Osteoblast (primary cell): ENCODE measurements around the gene CACNG1. TPM values are rescaled to one million over a fixed set of nuclear protein-coding genes. Genes with fewer than 3 reads are reported as not detected.

Source experiments
- DNase-seq: peaks from one replicate; pipeline ENCODE4 v3.0.0; 2011; ENCODE audit warnings: low spot score, mixed read lengths; ENCODE audit not compliant: insufficient read length; ENCODE audit errors: missing footprints
- H2AFZ ChIP-seq: 2 replicates; pipeline ENCODE4 v1.6.0; 2011; ENCODE audit warnings: mild to moderate bottlenecking, low read length
- H3K27ac ChIP-seq: 2 replicates; pipeline ENCODE4 v1.5.1; 2011; ENCODE audit warnings: mild to moderate bottlenecking, low read depth, low read length, moderate library complexity
- H3K27me3 ChIP-seq: 2 replicates; pipeline ENCODE4 v1.6.0; 2012; ENCODE audit warnings: mild to moderate bottlenecking, control low read depth, inconsistent platforms, low read length, moderate library complexity; ENCODE audit not compliant: insufficient read depth
- H3K36me3 ChIP-seq: 2 replicates; pipeline ENCODE4 v1.5.1; 2011; ENCODE audit warnings: mild to moderate bottlenecking, low read length, control low read depth, moderate library complexity; ENCODE audit not compliant: insufficient read depth
- H3K4me1 ChIP-seq: 2 replicates; pipeline ENCODE4 v1.5.1; 2011; ENCODE audit warnings: mild to moderate bottlenecking, low read length, control low read depth, moderate library complexity; ENCODE audit not compliant: insufficient read depth
- H3K4me2 ChIP-seq: 2 replicates; pipeline ENCODE4 v1.6.0; 2011; ENCODE audit warnings: mild to moderate bottlenecking, low read length; ENCODE audit not compliant: insufficient read depth
- H3K4me3 ChIP-seq: fragments of 200-600 bp; sonication (generic); 3 replicates; pipeline ENCODE4 v1.5.1; 2012; ENCODE audit warnings: mild to moderate bottlenecking, low read length, inconsistent platforms; ENCODE audit not compliant: insufficient read depth
- H3K79me2 ChIP-seq: 2 replicates; pipeline ENCODE4 v1.6.0; 2012; ENCODE audit warnings: mild to moderate bottlenecking, low read length, control low read depth, inconsistent platforms; ENCODE audit not compliant: insufficient read depth
- H3K9me3 ChIP-seq: 2 replicates; pipeline ENCODE4 v1.5.1; 2011; ENCODE audit warnings: low read depth, low read length, control low read depth
- H4K20me1 ChIP-seq: 2 replicates; pipeline ENCODE4 v1.6.0; 2012; ENCODE audit warnings: mild to moderate bottlenecking, low read length, control low read depth; ENCODE audit not compliant: insufficient read depth
- total RNA-seq: library from RNA; depleted of rRNA; stranded (reverse); fragments of >200 nt; gene quantifications from 2 replicates; pipeline ENCODE4 v1.2.3, GENCODE V29; 2012
- TF ChIP-seq, protein P1 (sequence below): IDR thresholded peaks from 2 replicates; pipeline ENCODE4 v1.5.1; 2011; ENCODE audit warnings: mild to moderate bottlenecking, low read depth, low read length, moderate library complexity; ENCODE audit errors: extremely low read depth

CACNG1 gene
- total RNA-seq, 1 donor = not detected

DNA sequence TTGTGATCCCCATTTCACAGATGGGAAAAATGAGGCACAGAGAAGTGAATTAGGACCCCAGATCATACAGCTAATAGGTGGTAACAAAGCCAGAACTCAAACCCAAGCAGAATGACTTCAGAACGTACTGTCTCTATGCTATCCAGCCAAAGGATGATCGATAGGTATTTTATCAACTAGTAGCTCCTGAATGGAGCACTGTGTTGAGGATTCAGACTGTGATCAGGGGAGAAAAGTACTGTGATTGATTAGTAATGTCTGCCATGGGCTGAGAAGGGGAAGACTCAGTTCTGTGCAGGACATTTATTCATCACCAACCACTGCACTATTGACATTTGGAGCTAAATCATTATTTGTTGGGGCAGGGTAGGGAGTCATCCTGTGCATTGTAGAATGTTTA is 41.1 kb upstream of the CACNG1 start:
- H3K79me2 ChIP-seq = no peaks in the 10 kb centered on the region
- H3K9me3 ChIP-seq = no peaks in the 10 kb centered on the region
- H3K36me3 ChIP-seq = no peaks in the 10 kb centered on the region
- no peak for DNase-seq
- no peak overlapping the region for H3K4me3 ChIP-seq
- H3K4me2 ChIP-seq = no peak overlapping the region
- peaks cover 52% of the 10 kb centered on the region for H3K27me3 ChIP-seq
- TF ChIP-seq, protein P1, sequence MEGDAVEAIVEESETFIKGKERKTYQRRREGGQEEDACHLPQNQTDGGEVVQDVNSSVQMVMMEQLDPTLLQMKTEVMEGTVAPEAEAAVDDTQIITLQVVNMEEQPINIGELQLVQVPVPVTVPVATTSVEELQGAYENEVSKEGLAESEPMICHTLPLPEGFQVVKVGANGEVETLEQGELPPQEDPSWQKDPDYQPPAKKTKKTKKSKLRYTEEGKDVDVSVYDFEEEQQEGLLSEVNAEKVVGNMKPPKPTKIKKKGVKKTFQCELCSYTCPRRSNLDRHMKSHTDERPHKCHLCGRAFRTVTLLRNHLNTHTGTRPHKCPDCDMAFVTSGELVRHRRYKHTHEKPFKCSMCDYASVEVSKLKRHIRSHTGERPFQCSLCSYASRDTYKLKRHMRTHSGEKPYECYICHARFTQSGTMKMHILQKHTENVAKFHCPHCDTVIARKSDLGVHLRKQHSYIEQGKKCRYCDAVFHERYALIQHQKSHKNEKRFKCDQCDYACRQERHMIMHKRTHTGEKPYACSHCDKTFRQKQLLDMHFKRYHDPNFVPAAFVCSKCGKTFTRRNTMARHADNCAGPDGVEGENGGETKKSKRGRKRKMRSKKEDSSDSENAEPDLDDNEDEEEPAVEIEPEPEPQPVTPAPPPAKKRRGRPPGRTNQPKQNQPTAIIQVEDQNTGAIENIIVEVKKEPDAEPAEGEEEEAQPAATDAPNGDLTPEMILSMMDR = no peak
- no peak overlapping the region for H3K27ac ChIP-seq
- H3K4me1 ChIP-seq = no peaks in the 10 kb centered on the region
- no peak overlapping the region for H2AFZ ChIP-seq
- H4K20me1 ChIP-seq = no peaks in the 10 kb centered on the region

DNA sequence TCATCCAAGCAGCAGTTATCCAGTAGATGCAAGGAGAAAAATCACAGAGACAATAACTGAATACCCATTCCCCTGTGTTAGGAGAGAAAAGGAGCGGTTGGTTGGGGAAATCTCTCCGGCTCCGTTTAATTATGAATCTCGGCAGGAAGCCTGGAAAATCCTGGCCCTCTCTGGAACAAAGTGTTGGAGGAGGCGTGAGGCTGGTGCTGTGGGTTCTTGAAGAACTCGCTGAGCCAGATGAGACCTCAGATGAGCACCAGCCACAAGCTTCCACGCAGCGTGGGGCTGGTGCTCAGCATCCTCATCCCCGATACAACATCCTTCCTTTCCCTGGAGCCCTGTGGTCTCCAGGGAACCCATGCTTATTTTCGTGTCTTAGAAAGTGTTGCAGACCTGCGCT is 40.2 kb upstream of the CACNG1 start:
- Histone ChIP-seq H3K4me1 (no peaks in the 10 kb centered on the region), H4K20me1 (no peaks in the 10 kb centered on the region), H3K27ac (no peak overlapping the region), H3K27me3 (peaks cover 53% of the 10 kb centered on the region), H3K36me3 (no peaks in the 10 kb centered on the region), H3K9me3 (no peaks in the 10 kb centered on the region), H3K79me2 (no peaks in the 10 kb centered on the region), H3K4me2 (no peak overlapping the region), H2AFZ (no peak overlapping the region), H3K4me3 (no peak overlapping the region)
- TF ChIP-seq, protein P1 = no peak
- no peak for DNase-seq

DNA sequence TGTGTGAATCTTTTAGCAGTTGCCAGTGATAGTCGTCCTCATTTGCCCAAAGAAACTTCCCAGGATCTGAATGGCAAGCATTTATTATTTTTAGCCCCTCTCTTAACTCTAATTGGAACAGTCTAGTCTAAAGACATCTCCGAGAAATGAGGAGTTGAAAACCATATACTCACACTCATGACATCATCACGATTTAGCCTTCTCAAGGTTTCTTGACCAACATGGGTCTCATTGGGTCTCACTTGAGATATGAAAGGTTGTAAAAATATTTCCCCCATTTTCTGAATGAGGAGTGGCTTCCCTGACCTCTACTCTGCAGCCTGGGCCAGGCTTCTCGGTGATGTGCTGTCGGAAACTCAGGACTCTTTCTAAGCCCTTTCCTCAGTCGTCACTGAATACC is 37.1 kb upstream of the CACNG1 start:
- Histone ChIP-seq H3K9me3 (no peaks in the 10 kb centered on the region), H2AFZ (no peak overlapping the region), H3K4me3 (no peak overlapping the region), H4K20me1 (no peaks in the 10 kb centered on the region), H3K36me3 (no peaks in the 10 kb centered on the region), H3K27me3 (peaks cover 65% of the 10 kb centered on the region), H3K4me2 (no peak overlapping the region), H3K79me2 (no peaks in the 10 kb centered on the region), H3K27ac (no peak overlapping the region), H3K4me1 (no peaks in the 10 kb centered on the region)
- DNase-seq = no peak
- TF ChIP-seq, protein P1 = no peak

DNA sequence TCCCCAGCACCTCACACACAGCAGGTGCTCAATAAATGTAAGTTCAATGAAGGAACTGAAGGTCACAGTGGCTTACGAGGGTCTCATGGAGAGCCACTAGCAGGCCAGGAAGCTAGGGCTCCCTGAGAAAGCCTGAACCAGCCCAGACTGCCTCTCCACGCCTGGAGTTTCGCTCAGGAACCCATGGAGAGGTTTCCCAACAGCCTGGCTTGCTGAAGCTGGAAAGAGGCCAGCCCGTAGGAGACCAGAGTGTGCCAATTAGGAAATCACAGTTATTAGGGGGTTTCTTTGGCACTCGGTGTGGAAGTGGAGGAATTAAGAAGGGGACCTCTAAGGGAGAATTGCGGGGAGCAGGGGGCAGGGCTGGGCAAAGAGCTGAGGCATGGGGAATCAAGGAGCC is 36.3 kb upstream of the CACNG1 start:
- Histone ChIP-seq H3K27me3 (peaks cover 64% of the 10 kb centered on the region), H2AFZ (no peak overlapping the region), H3K4me3 (no peak overlapping the region), H3K79me2 (no peaks in the 10 kb centered on the region), H3K4me2 (no peak overlapping the region), H3K9me3 (no peaks in the 10 kb centered on the region), H3K36me3 (no peaks in the 10 kb centered on the region), H3K27ac (no peak overlapping the region), H3K4me1 (no peaks in the 10 kb centered on the region), H4K20me1 (no peaks in the 10 kb centered on the region)
- TF ChIP-seq, protein P1 = no peak
- no peak for DNase-seq
